Measurements from ENCODE around the gene IFNA4. TPM values are rescaled to one million over a fixed set of nuclear protein-coding genes. Genes with fewer than 3 reads are reported as not detected.
A peak's percentile ranks its signal among the peaks of the same experiment; 100 is the strongest.

The IFNA4 gene
- total and polyA plus RNA-seq, 4 experiments from 2014 or later, result not detected

DNA sequence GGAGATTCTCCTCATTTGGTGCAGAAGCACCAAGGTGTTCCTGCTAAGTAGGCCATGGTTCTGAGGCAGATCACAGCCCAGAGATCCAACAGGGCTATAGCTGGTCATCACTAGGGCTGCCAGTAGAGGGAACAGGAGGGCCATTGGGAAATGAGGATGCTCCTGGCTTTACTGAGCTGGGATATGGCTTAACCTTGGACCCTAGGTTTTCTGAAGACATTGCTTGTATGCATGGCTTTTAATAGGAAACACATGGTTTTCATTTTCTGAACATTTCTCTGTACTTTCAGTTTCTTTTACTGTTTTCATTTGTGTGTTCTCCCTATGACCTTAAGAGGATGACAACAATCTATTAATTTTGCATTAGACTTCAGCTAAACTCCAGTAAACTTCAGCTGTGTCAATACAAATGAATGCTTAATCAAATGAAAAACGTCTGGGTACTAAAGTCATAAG lies 45.9 kb downstream of the IFNA4 start, which contains the start of gene IFNW1:
Gene IFNW1 (minus strand): TSS at position 406 of the 456 bp plus-strand sequence. CDS start 262 bp downstream, at position 144.
- peaks cover 15 to 25% (median 20%) of the 10 kb centered on the region in 4 donors for H3K4me1 Mint-ChIP-seq
- Histone ChIP-seq H3K27ac (ENCODE audit: low read depth, low read length) (no peak within 1 kb of the TSS), H3K36me3 (ENCODE audit: insufficient read depth, low read length) (no peaks in the 10 kb centered on the region), H3K27me3 (ENCODE audit: insufficient read depth, low read length) (no peaks in the 10 kb centered on the region), H3K9me3 (ENCODE audit: control insufficient read depth in 1 of 2, low read length in 2 of 2) (no peaks in the 10 kb centered on the region), H3K4me3 (ENCODE audit: low read length in 2 of 2) (no peak within 1 kb of the TSS), H3K4me1 (ENCODE audit: insufficient read depth, low read length) (peaks cover 16% of the 10 kb centered on the region)
- peaks cover 0 to 2% (median 0%) of the 10 kb centered on the region in 8 donors for H3K9me3 Mint-ChIP-seq
- H3K36me3 Mint-ChIP-seq, result no peaks in the 10 kb centered on the region
- intact Hi-C loops (cut with micrococcal nuclease), result no loop called here
- no peak for DNase-seq
- no peaks in the 10 kb centered on the region for H3K27me3 Mint-ChIP-seq
- peak within 1 kb of the TSS in 1 of 7 donors; percentile 14 for H3K27ac Mint-ChIP-seq
- H3K4me3 Mint-ChIP-seq, result peak within 1 kb of the TSS in 1 of 8 donors; percentile 35
- POLR2A ChIA-PET (ENCODE audit: partially characterized antibody), result no interaction called here
- CTCF ChIA-PET (ENCODE audit: partially characterized antibody), result interaction anchor here (1.3 to 1.6 kb wide), 2 partner anchors 12 to 94 kb away, joined by 3 to 6 read pairs; no protein-coding TSS in a partner anchor

DNA sequence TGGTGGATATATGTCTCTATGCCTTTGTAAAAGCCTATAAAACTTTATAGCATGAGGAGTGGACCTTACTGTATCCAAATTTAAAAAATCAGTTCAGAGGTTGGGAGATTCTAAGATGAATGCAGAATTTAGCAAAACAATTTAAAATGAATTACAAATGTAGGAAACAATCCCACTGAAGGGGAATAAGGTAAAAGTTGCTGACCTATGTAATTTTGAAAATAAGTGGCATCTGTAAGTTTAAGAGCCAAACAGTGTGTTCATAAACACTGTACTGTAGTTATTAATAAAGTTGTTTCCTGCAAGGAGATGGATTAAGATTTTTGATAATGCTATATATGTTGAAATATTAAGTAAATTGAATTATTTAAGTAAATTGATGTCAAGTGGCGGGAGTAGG lies 50.4 kb downstream of the IFNA4 start:
- Mint-ChIP-seq H3K27ac (no peak overlapping the region), H3K9me3 (peaks cover 0 to 2% (median 0%) of the 10 kb centered on the region in 8 donors)

More for the DNA sequence above, 50.4 kb downstream of the IFNA4 start:
- Mint-ChIP-seq H3K4me1 (peaks cover 5 to 11% (median 8%) of the 10 kb centered on the region in 4 donors), H3K27me3 (peaks cover 4% of the 10 kb centered on the region in 2 donors), H3K4me3 (no peak overlapping the region), H3K36me3 (no peaks in the 10 kb centered on the region)
- Histone ChIP-seq H3K9me3 (ENCODE audit: control insufficient read depth in 1 of 2, low read length in 2 of 2) (no peaks in the 10 kb centered on the region), H3K27me3 (ENCODE audit: insufficient read depth, low read length) (no peaks in the 10 kb centered on the region), H3K4me1 (ENCODE audit: insufficient read depth, low read length) (peaks cover 6% of the 10 kb centered on the region), H3K27ac (ENCODE audit: low read depth, low read length) (no peak overlapping the region), H3K36me3 (ENCODE audit: insufficient read depth, low read length) (no peaks in the 10 kb centered on the region), H3K4me3 (ENCODE audit: low read length in 2 of 2) (no peak overlapping the region)
- ChIA-PET POLR2A (ENCODE audit: partially characterized antibody) (no interaction called here), CTCF (ENCODE audit: partially characterized antibody) (no interaction called here)
- intact Hi-C loops (cut with micrococcal nuclease), result no loop called here
- DNase-seq, result no peak

Other genes starting within 250 kb of the IFNA4 start
- gene HACD4, start 155.9 kb downstream of the IFNA4 start, total RNA-seq, result 10 to 100 TPM; 16.0 to 18.3 TPM
- gene HACD4, start 155.9 kb downstream of the IFNA4 start, polyA plus RNA-seq, result 1 to 10 TPM; 5.3 to 7.9 TPM
- not detected for gene IFNB1, start 109.6 kb downstream of the IFNA4 start, total RNA-seq
- gene IFNB1, start 109.6 kb downstream of the IFNA4 start, polyA plus RNA-seq, result under 1 TPM in 1 of 2 donors, not detected in 1; 0.40 TPM
- not detected for gene IFNW1, start 45.8 kb downstream of the IFNA4 start, total RNA-seq
- not detected for gene IFNW1, start 45.8 kb downstream of the IFNA4 start, polyA plus RNA-seq
- not detected for gene IFNA21, start 20.9 kb downstream of the IFNA4 start, total RNA-seq
- gene IFNA21, start 20.9 kb downstream of the IFNA4 start, polyA plus RNA-seq, result not detected
- gene IFNA7, start 14.6 kb upstream of the IFNA4 start, total RNA-seq, result not detected
- gene IFNA7, start 14.6 kb upstream of the IFNA4 start, polyA plus RNA-seq, result not detected
- not detected for gene IFNA10, start 19.6 kb upstream of the IFNA4 start, total RNA-seq
- gene IFNA10, start 19.6 kb upstream of the IFNA4 start, polyA plus RNA-seq, result not detected
- not detected for gene IFNA16, start 29.7 kb upstream of the IFNA4 start, total RNA-seq
- not detected for gene IFNA16, start 29.7 kb upstream of the IFNA4 start, polyA plus RNA-seq
- gene IFNA17, start 40.6 kb upstream of the IFNA4 start, total RNA-seq, result not detected
- not detected for gene IFNA17, start 40.6 kb upstream of the IFNA4 start, polyA plus RNA-seq
- gene IFNA14, start 52.4 kb upstream of the IFNA4 start, total RNA-seq, result not detected
- gene IFNA14, start 52.4 kb upstream of the IFNA4 start, polyA plus RNA-seq, result not detected
- not detected for gene IFNA5, start 117.7 kb upstream of the IFNA4 start, total RNA-seq
- not detected for gene IFNA5, start 117.7 kb upstream of the IFNA4 start, polyA plus RNA-seq
- 10 to 100 TPM; 38.7 to 40.1 TPM for gene KLHL9, start 147.8 kb upstream of the IFNA4 start, total RNA-seq
- gene KLHL9, start 147.8 kb upstream of the IFNA4 start, polyA plus RNA-seq, result 10 to 100 TPM; 14.3 to 18.1 TPM
- not detected for gene IFNA6, start 163.3 kb upstream of the IFNA4 start, total RNA-seq
- not detected for gene IFNA6, start 163.3 kb upstream of the IFNA4 start, polyA plus RNA-seq
- not detected for gene IFNA13, start 180.5 kb upstream of the IFNA4 start, total RNA-seq
- not detected for gene IFNA13, start 180.5 kb upstream of the IFNA4 start, polyA plus RNA-seq
- not detected for gene IFNA2, start 197.8 kb upstream of the IFNA4 start, total RNA-seq
- gene IFNA2, start 197.8 kb upstream of the IFNA4 start, polyA plus RNA-seq, result not detected
- gene IFNA8, start 221.5 kb upstream of the IFNA4 start, total RNA-seq, result not detected
- not detected for gene IFNA8, start 221.5 kb upstream of the IFNA4 start, polyA plus RNA-seq